HL-60/S4 treated with retinoic acid at 250 ng/mL for 4 days and 3 days (cell line): Measurements from ENCODE around the gene IPCEF1.

Source experiments
- in situ Hi-C: fragments of 300-500 bp; cut with MboI; formaldehyde crosslinking; loops from 2 replicates; pipeline ENCODE4 v1.7.0; 2022; ENCODE audit warnings: low sequenced_read_pairs

IPCEF1 gene

DNA sequence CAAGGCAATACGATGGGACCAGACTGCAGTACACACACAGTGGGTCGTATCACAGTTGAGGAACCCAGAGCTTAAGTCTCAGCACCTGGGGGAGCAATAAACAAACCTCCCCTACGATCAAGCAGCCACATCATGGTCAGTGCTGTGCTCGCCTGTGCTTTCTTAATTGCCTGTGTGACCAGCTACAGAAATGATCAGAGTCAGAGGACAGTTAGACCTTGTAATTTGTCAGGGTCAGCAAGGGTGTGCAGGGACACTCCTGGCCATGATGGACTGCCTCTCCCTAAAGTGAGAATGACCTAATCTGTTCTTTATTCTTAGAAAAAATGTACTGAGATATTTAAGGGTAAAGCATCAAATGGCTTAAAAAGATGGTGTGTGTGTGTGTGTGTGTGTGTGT, 239.1 kb downstream of the IPCEF1 start:
- in situ Hi-C loops: no loop called here

GRCh38 chr6:154113392-154113791, 243.2 kb downstream of the IPCEF1 start:
- in situ Hi-C loops: no loop called here

GRCh38 chr6:154112181-154112809, 244.3 kb downstream of the IPCEF1 start:
- in situ Hi-C loops: no loop called here

- in situ Hi-C loops: no loop called here
These were observed 245.6 kb downstream of the IPCEF1 start for GRCh38 chr6:154111025-154111424.

- in situ Hi-C loops: no loop called here
These were observed 250.4 kb downstream of the IPCEF1 start for GRCh38 chr6:154106251-154106650.
